Smooth muscle cell (in vitro differentiated cells): ENCODE results near the gene KRTAP10-9. TPM values are rescaled to one million over a fixed set of nuclear protein-coding genes. Genes with fewer than 3 reads are reported as not detected.

Source experiments
- DNase-seq: peaks from one replicate; lab custom pipeline; 2025; ENCODE audit not compliant: unreplicated experiment; lab: John Stamatoyannopoulos, UW
- H2AFZ ChIP-seq: fragments of 200-600 bp; sonication (generic); 2 replicates; pipeline ENCODE4 v1.6.0; 2016; ENCODE audit warnings: antibody characterized with exemption, low read depth, mild to moderate bottlenecking
- H3F3A ChIP-seq: fragments of 200-600 bp; sonication (generic); 2 replicates; pipeline ENCODE4 v1.6.0; 2017; ENCODE audit warnings: antibody characterized with exemption, low read depth
- H3K27ac ChIP-seq: fragments of 200-600 bp; sonication (generic); 2 replicates; pipeline ENCODE4 v1.5.1; 2016; ENCODE audit warnings: low read depth, mild to moderate bottlenecking
- H3K27me3 ChIP-seq: fragments of 200-600 bp; sonication (generic); 2 replicates; pipeline ENCODE4 v1.6.1; 2016; ENCODE audit warnings: low read depth, mild to moderate bottlenecking
- H3K36me3 ChIP-seq: fragments of 200-600 bp; sonication (generic); 2 replicates; pipeline ENCODE4 v1.5.1; 2016; ENCODE audit warnings: low read depth
- H3K4me1 ChIP-seq: fragments of 200-600 bp; sonication (generic); 2 replicates; pipeline ENCODE4 v1.5.1; 2016; ENCODE audit warnings: low read depth
- H3K4me2 ChIP-seq: fragments of 200-600 bp; sonication (generic); 2 replicates; pipeline ENCODE4 v1.6.0; 2016; ENCODE audit warnings: mild to moderate bottlenecking
- H3K4me3 ChIP-seq: fragments of 200-600 bp; sonication (generic); 2 replicates; pipeline ENCODE4 v1.5.1; 2016; ENCODE audit warnings: mild to moderate bottlenecking
- H3K79me2 ChIP-seq: fragments of 200-600 bp; sonication (generic); 2 replicates; pipeline ENCODE4 v1.6.0; 2016; ENCODE audit warnings: low read depth, mild to moderate bottlenecking
- H3K9ac ChIP-seq: fragments of 200-600 bp; sonication (generic); 2 replicates; pipeline ENCODE4 v1.6.0; 2016; ENCODE audit warnings: low read depth
- H3K9me3 ChIP-seq: fragments of 200-600 bp; sonication (generic); replicated peaks from 2 replicates; pipeline ENCODE4 v1.5.1; 2016; ENCODE audit warnings: low read depth
- H4K20me1 ChIP-seq: fragments of 200-600 bp; sonication (generic); 2 replicates; pipeline ENCODE4 v1.6.0; 2016; ENCODE audit warnings: low read depth
- WGBS: methylation state at CpG from one replicate; pipeline ENCODE4 v1.1.7; 2016; ENCODE audit warnings: low lambda C conversion rate; 5-methylcytosine and 5-hydroxymethylcytosine counted together
- polyA plus RNA-seq: library from polyadenylated mRNA; unstranded; fragments of >200 nt; fragmentation: Nextera tagmentation; extraction: Ambion mirVana; gene quantifications from 2 replicates; pipeline ENCODE4 v1.2.1, GENCODE V29; 2016
- total RNA-seq: library from RNA; depleted of rRNA; stranded (reverse); fragments of >200 nt; gene quantifications from 2 replicates; pipeline ENCODE4 v1.2.3, GENCODE V29; 2014
- TF ChIP-seq, protein P1 (sequence below): fragments of 200-600 bp; sonication (generic); IDR thresholded peaks from 2 replicates; pipeline ENCODE4 v1.5.1; 2017; ENCODE audit warnings: borderline replicate concordance, mild to moderate bottlenecking, antibody characterized with exemption; ENCODE audit not compliant: insufficient read depth, poor library complexity, severe bottlenecking

Gene KRTAP10-9
- total and polyA plus RNA-seq, 2 experiments from 2014 or later: not detected

DNA sequence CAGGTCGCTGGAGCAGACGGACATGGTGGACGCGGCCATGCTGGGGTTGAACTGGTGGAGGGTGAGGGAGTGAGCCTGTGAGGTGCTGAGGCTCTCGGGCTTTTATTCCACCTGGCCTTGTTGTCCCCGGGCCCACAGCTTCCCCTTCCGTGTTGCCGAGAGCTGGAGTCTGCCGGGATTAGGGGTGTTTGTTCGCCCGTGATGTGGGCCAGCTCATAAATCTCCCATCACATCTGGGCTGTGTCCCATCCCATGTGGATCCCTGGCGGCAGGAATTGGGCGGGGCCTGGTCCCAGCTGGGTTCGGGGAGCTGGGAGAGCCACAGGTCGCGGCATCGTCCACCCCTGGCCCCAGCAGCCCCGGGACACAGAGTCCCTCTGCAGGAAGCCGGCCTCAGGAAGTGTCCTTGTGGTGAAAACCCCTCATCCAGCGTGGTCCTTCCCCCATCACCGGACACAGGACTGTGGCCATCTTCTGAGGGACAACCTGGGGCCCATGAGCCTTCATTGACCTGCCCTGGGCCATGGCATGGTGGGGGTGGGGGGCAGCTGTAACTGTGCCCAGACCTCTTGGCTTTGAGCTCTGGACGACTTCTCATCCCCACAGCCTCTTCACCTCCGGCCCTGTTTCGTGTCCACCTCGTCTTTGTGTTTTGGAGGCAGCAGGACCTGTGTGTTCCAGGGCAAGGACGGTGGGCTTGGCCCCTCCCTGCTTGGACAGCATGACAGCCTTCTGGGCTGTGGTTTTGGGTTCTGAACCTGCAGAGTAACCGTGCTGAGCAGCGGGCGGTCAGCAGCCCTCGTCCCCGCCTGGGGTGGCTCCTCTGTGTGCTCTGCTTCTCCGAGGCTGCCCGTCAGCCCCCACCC, 34.2 kb upstream of the KRTAP10-9 start, which contains the start of gene KRTAP10-6:
Gene KRTAP10-6, minus strand, starts transcription at position 60 of the 866 bp plus-strand sequence. Its CDS starts 21 bp downstream, at position 39.
- H3K9ac ChIP-seq: no peak within 1 kb of the TSS
- peaks cover 12% of the 10 kb centered on the region for H3K4me1 ChIP-seq
- H3K36me3 ChIP-seq: no peaks in the 10 kb centered on the region
- no peaks in the 10 kb centered on the region for H4K20me1 ChIP-seq
- no peaks in the 10 kb centered on the region for H3K9me3 ChIP-seq
- peaks cover 3% of the 10 kb centered on the region for H3F3A ChIP-seq
- no peak for DNase-seq
- peak within 1 kb of the TSS; percentile 57 for H3K27ac ChIP-seq
- TF ChIP-seq, protein P1, sequence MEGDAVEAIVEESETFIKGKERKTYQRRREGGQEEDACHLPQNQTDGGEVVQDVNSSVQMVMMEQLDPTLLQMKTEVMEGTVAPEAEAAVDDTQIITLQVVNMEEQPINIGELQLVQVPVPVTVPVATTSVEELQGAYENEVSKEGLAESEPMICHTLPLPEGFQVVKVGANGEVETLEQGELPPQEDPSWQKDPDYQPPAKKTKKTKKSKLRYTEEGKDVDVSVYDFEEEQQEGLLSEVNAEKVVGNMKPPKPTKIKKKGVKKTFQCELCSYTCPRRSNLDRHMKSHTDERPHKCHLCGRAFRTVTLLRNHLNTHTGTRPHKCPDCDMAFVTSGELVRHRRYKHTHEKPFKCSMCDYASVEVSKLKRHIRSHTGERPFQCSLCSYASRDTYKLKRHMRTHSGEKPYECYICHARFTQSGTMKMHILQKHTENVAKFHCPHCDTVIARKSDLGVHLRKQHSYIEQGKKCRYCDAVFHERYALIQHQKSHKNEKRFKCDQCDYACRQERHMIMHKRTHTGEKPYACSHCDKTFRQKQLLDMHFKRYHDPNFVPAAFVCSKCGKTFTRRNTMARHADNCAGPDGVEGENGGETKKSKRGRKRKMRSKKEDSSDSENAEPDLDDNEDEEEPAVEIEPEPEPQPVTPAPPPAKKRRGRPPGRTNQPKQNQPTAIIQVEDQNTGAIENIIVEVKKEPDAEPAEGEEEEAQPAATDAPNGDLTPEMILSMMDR: no peak
- H3K4me3 ChIP-seq: no peak within 1 kb of the TSS
- peak within 1 kb of the TSS; percentile 16 for H3K4me2 ChIP-seq
- 88% methylated on average over 33 of the region's 33 CpGs for WGBS
- H3K79me2 ChIP-seq: no peaks in the 10 kb centered on the region
- H3K27me3 ChIP-seq: no peaks in the 10 kb centered on the region
- peak within 1 kb of the TSS; percentile 11 for H2AFZ ChIP-seq

- H3K36me3 ChIP-seq: no peaks in the 10 kb centered on the region
- H3K4me3 ChIP-seq: no peak overlapping the region
- H3K9ac ChIP-seq: peak overlapping the region; percentile 8
- no peaks in the 10 kb centered on the region for H3K9me3 ChIP-seq
- DNase-seq: no peak
- H3F3A ChIP-seq: peaks cover 3% of the 10 kb centered on the region
- WGBS: 36% methylated on average over 20 of the region's 20 CpGs
- peak overlapping the region; percentile 11 for H2AFZ ChIP-seq
- H3K27me3 ChIP-seq: no peaks in the 10 kb centered on the region
- TF ChIP-seq, protein P1: no peak
- H3K4me1 ChIP-seq: peaks cover 15% of the 10 kb centered on the region
- peak overlapping the region; percentile 16 for H3K4me2 ChIP-seq
- no peaks in the 10 kb centered on the region for H3K79me2 ChIP-seq
- H4K20me1 ChIP-seq: no peaks in the 10 kb centered on the region
- peak overlapping the region; percentile 57 for H3K27ac ChIP-seq
Observed at GRCh38 chr21:44593598-44594405, 33.1 kb upstream of the KRTAP10-9 start.

DNA sequence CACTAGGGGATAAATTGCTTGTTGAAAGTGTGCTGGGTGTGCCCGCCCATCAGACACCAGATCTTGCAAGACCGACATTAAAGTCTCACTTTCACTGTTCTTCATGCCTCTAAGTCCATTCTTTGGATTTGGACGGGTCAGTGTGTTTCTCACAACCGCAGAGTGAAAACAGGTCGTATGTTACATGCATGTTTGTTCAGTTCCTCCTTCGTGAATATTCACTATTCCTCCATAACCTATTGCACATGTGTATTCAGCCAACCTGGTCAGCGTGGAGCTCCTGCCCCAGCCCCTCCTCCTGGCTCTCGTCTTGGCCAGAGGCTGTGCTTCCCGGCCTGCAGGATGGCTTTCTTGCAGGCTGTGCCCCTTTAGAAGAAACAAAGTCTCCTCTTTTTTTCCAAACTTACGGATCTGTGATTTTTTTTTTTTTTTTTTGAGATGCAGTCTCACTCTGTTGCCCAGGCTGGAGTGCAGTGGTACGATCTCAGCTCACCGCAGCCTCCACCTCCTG, 32.4 kb upstream of the KRTAP10-9 start:
- DNase-seq: no peak
- peak overlapping the region; percentile 11 for H2AFZ ChIP-seq
- H3K4me2 ChIP-seq: peak overlapping the region; percentile 4
- H3K79me2 ChIP-seq: no peaks in the 10 kb centered on the region
- no peaks in the 10 kb centered on the region for H3K36me3 ChIP-seq
- H3K27me3 ChIP-seq: no peaks in the 10 kb centered on the region
- H3K9me3 ChIP-seq: no peaks in the 10 kb centered on the region
- WGBS: 86% methylated on average over 12 of the region's 12 CpGs
- TF ChIP-seq, protein P1: no peak
- peaks cover 3% of the 10 kb centered on the region for H3F3A ChIP-seq
- H3K27ac ChIP-seq: peak overlapping the region; percentile 57
- peaks cover 19% of the 10 kb centered on the region for H3K4me1 ChIP-seq
- no peak overlapping the region for H3K4me3 ChIP-seq
- peak overlapping the region; percentile 8 for H3K9ac ChIP-seq
- H4K20me1 ChIP-seq: no peaks in the 10 kb centered on the region
